ENCODE results near the gene KRT37.

- TF ChIP-seq SIN3A (IDR thresholded peaks at IDR 0.05; ENCODE audit: borderline replicate concordance, insufficient read depth, low read depth, low read length) (no peak), CTCF (IDR thresholded peaks at IDR 0.05) (no peak), TCF7L2 (IDR thresholded peaks at IDR 0.05; ENCODE audit: low read depth, low read length) (no peak), POLR2AphosphoS5 (IDR thresholded peaks at IDR 0.05; ENCODE audit: low read depth, low read length) (no peak), REST (IDR thresholded peaks at IDR 0.05; ENCODE audit: insufficient read depth in 1 of 2, low read depth in 2 of 2, low read length in 1 of 2) (no peak)
Measured at GRCh38 chr17:41402161-41402560, 22.2 kb downstream of the KRT37 start.
